ENCODE measurements around the gene IL22RA2. TPM values are rescaled to one million over a fixed set of nuclear protein-coding genes. Genes with fewer than 3 reads are reported as not detected.

The IL22RA2 gene
- total and polyA plus RNA-seq, 2 of the 13 experiments (the other 11 are each of a cell fraction or from before 2014, with no cell fraction given), result not detected

DNA sequence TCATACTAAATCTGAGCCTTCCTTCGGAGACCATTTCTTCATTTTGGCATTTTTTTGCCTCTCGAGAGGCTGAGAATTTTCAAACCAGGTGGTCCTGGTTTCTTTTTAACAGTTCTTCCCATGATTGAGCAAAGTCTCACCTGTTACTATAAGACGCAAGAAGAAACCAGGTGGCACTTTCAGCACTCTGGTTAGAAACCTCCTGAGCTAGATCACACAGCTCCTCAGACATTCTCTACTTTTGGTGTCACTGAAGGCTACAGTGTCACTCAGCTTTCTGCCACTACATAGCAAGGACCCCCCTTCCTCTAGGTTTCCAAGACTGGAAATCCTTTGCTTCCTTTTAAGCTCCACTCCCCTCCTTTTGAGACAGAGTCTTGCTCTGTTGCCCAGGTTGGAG, 38.5 kb upstream of the IL22RA2 start:
- Histone ChIP-seq H3K27ac (ENCODE audit: extremely low read length, insufficient read depth, low read length) (no peak overlapping the region), H3K36me3 (replicated peaks in 1 of 2; ENCODE audit: control insufficient read depth in 1 of 2, insufficient read depth in 2 of 2, low read length in 2 of 2) (peaks cover 0 to 23% of the 10 kb centered on the region in 2 experiments; a peak in 3 of 5 replicates), H2AFZ (ENCODE audit: low read length) (no peak overlapping the region), H3K4me2 (ENCODE audit: low read depth, low read length) (no peak overlapping the region), H3K9me3 (ENCODE audit: low read length) (peaks cover 20% of the 10 kb centered on the region), H3K79me2 (ENCODE audit: insufficient read depth, low read length) (peaks cover 97% of the 10 kb centered on the region), H3K27me3 (ENCODE audit: control insufficient read depth in 1 of 2, insufficient read depth in 2 of 2, low read length in 2 of 2) (no peaks in the 10 kb centered on the region), H3K9ac (ENCODE audit: insufficient read depth, low read depth, low read length) (no peak overlapping the region), H3K4me3 (replicated peaks in 1 of 3; ENCODE audit: insufficient read depth in 1 of 3, low read depth in 2 of 3, low read length in 3 of 3) (no peak overlapping the region), H3K4me1 (ENCODE audit: insufficient read depth, low read length) (peaks cover 63% of the 10 kb centered on the region), H4K20me1 (ENCODE audit: insufficient read depth, low read length) (peaks cover 32% of the 10 kb centered on the region)
- no TSS peak for BruUV-seq (replicated peaks)
- 96% methylated on average over 3 of the region's 3 CpGs for WGBS (ENCODE audit: low lambda C conversion rate)
- intact Hi-C loops (cut with micrococcal nuclease; ENCODE audit: unreplicated experiment), result no loop called here
- CTCF ChIA-PET (ENCODE audit: low intra/inter-chr PET ratio, low total read pairs), result no interaction called here
- no peak for ATAC-seq
- TF ChIP-seq ZNF414 (CRISPR knock-in tag; IDR thresholded peaks at IDR 0.05) (no peak), ZNF121 (CRISPR knock-in tag; IDR thresholded peaks at IDR 0.05) (0 out of 2 replicates have a peak, but pooled peaks have one; percentile 32), REL (CRISPR knock-in tag; conservative IDR thresholded peaks at IDR 0.05) (no peak), JUN (CRISPR knock-in tag; IDR thresholded peaks at IDR 0.05) (no peak), ZNF256 (CRISPR knock-in tag; conservative IDR thresholded peaks at IDR 0.05) (peak; percentile 91), ZNF431 (CRISPR knock-in tag; IDR thresholded peaks at IDR 0.05; ENCODE audit: borderline replicate concordance, low read depth) (no peak), PRPF4 (IDR thresholded peaks at IDR 0.05; ENCODE audit: low read depth, low read length, poor library complexity, severe bottlenecking) (no peak), KAT2B (IDR thresholded peaks at IDR 0.05; ENCODE audit: borderline replicate concordance, low read depth, low read length) (no peak), MXD4 (CRISPR knock-in tag; IDR thresholded peaks at IDR 0.05) (no peak), ZBTB21 (CRISPR knock-in tag; IDR thresholded peaks at IDR 0.05) (no peak), ZNF558 (CRISPR knock-in tag; IDR thresholded peaks at IDR 0.05; ENCODE audit: borderline replicate concordance) (no peak)
- no peak for DNase-seq (ENCODE audit: low spot score)
- POLR2A ChIA-PET, result no interaction called here
- FAIRE-seq, result no peak
- in situ Hi-C loops (cut with HindIII; ENCODE audit: extremely low pct_ligation_motif_present, low pct_unique_long_range_greater_than_20kb), result no loop called here

Measured in HepG2 (cell line).